ENCODE measurements around the gene TMEM120B. TPM values are rescaled to one million over a fixed set of nuclear protein-coding genes. Genes with fewer than 3 reads are reported as not detected.

Gene TMEM120B
- total RNA-seq, 1 donor, result 8.0 TPM

GRCh38 chr12:121724925-121725324 lies 12.4 kb downstream of the TMEM120B start:
- no peak for TF ChIP-seq CTCF (IDR thresholded peaks at IDR 0.05; ENCODE audit: insufficient read depth, low read length)
- H3K4me3 ChIP-seq (ENCODE audit: low read depth, low read length), result no peak overlapping the region
- no peak for DNase-seq (ENCODE audit: low read depth)

GRCh38 chr12:121725423-121725822 lies 12.9 kb downstream of the TMEM120B start:
- H3K4me3 ChIP-seq (ENCODE audit: low read depth, low read length), result no peak overlapping the region
- no peak for DNase-seq (ENCODE audit: low read depth)
- TF ChIP-seq CTCF (IDR thresholded peaks at IDR 0.05; ENCODE audit: insufficient read depth, low read length), result no peak

GRCh38 chr12:121729021-121729420 lies 16.5 kb downstream of the TMEM120B start:
- no peak overlapping the region for H3K4me3 ChIP-seq (ENCODE audit: low read depth, low read length)
- TF ChIP-seq CTCF (IDR thresholded peaks at IDR 0.05; ENCODE audit: insufficient read depth, low read length), result no peak
- no peak for DNase-seq (ENCODE audit: low read depth)

- no peak overlapping the region for H3K4me3 ChIP-seq (ENCODE audit: low read depth, low read length)
- no peak for DNase-seq (ENCODE audit: low read depth)
- TF ChIP-seq CTCF (IDR thresholded peaks at IDR 0.05; ENCODE audit: insufficient read depth, low read length), result no peak
Measured at GRCh38 chr12:121731473-121731872, 18.9 kb downstream of the TMEM120B start.

- no peak for DNase-seq (ENCODE audit: low read depth)
- no peak overlapping the region for H3K4me3 ChIP-seq (ENCODE audit: low read depth, low read length)
- TF ChIP-seq CTCF (IDR thresholded peaks at IDR 0.05; ENCODE audit: insufficient read depth, low read length), result no peak
Measured at GRCh38 chr12:121733849-121734248, 21.3 kb downstream of the TMEM120B start.

GRCh38 chr12:121738340-121738858 lies 25.8 kb downstream of the TMEM120B start:
- no peak overlapping the region for H3K4me3 ChIP-seq (ENCODE audit: low read depth, low read length)
- no peak for DNase-seq (ENCODE audit: low read depth)
- TF ChIP-seq CTCF (IDR thresholded peaks at IDR 0.05; ENCODE audit: insufficient read depth, low read length), result no peak

GRCh38 chr12:121740847-121741246 lies 28.3 kb downstream of the TMEM120B start:
- DNase-seq (ENCODE audit: low read depth), result no peak
- no peak overlapping the region for H3K4me3 ChIP-seq (ENCODE audit: low read depth, low read length)
- TF ChIP-seq CTCF (IDR thresholded peaks at IDR 0.05; ENCODE audit: insufficient read depth, low read length), result no peak
